ENCODE data around the gene FNDC10. TPM values are rescaled to one million over a fixed set of nuclear protein-coding genes. Genes with fewer than 3 reads are reported as not detected.

FNDC10 gene
- total RNA-seq, 1 experiment from 2014 or later = 15.2 TPM

GRCh38 chr1:1583347-1584010 lies 16.5 kb downstream of the FNDC10 start:
- Mint-ChIP-seq H3K27ac (no peak overlapping the region), H3K27me3 (ENCODE audit: low read depth) (peaks cover 61% of the 10 kb centered on the region), H3K9me3 (no peaks in the 10 kb centered on the region), H3K36me3 (ENCODE audit: insufficient read depth in 1 of 3, low read depth in 3 of 3) (no peaks in the 10 kb centered on the region), H3K4me3 (no peak overlapping the region), H3K4me1 (peaks cover 7 to 10% of the 10 kb centered on the region in 2 experiments; a peak in 3 of 4 replicates)
- no peak overlapping the region for H3K27ac ChIP-seq (ENCODE audit: insufficient read length, low read depth, low read length)
- H4K91ac ChIP-seq (ENCODE audit: insufficient read length, low read depth, low read length) = no peak overlapping the region
- no peak for TF ChIP-seq CTCF (conservative IDR thresholded peaks at IDR 0.05)
- H2BK20ac ChIP-seq (ENCODE audit: low read depth, low read length, poor library complexity, severe bottlenecking) = no peak overlapping the region
- H2AK5ac ChIP-seq (ENCODE audit: insufficient read length, low read length) = no peak overlapping the region
- H3K79me2 ChIP-seq (ENCODE audit: insufficient read depth, low read length) = no peaks in the 10 kb centered on the region
- no CpG with 5 or more reads among the region's 23 CpGs for WGBS (ENCODE audit: extremely low coverage, insufficient read length, low lambda C conversion rate)
- H3K23ac ChIP-seq (ENCODE audit: insufficient read length, low read depth, low read length) = no peak overlapping the region
- H3K4ac ChIP-seq (ENCODE audit: low read depth, low read length) = no peak overlapping the region
- no peak overlapping the region for H3K4me2 ChIP-seq (ENCODE audit: insufficient read depth, insufficient read length, low read length)
- no peak overlapping the region for H3K18ac ChIP-seq (ENCODE audit: insufficient read length, low read depth, low read length)
- H4K5ac ChIP-seq (ENCODE audit: insufficient read length, low read depth, low read length) = no peak overlapping the region
- no peak overlapping the region for H4K8ac ChIP-seq (replicated peaks; ENCODE audit: insufficient read length, low read depth, low read length)
- H2AFZ ChIP-seq (ENCODE audit: low read length) = no peak overlapping the region
- no peak overlapping the region for H2BK120ac ChIP-seq (ENCODE audit: low read depth, low read length, poor library complexity, severe bottlenecking)
- H3T11ph ChIP-seq (ENCODE audit: low read length) = no peak overlapping the region
- no peak overlapping the region for H3K9ac ChIP-seq (ENCODE audit: extremely low read depth, insufficient read length, low read length)
- H2BK5ac ChIP-seq (ENCODE audit: insufficient read length, low read length) = no peak overlapping the region
- H3K9me3 ChIP-seq (ENCODE audit: control insufficient read depth, low read depth, low read length) = no peaks in the 10 kb centered on the region
- no peak overlapping the region for H2BK15ac ChIP-seq (ENCODE audit: low read depth, low read length)
- no peak for DNase-seq
- no peaks in the 10 kb centered on the region for H3K27me3 ChIP-seq (ENCODE audit: insufficient read depth, low read length)
- H2BK12ac ChIP-seq (ENCODE audit: insufficient read length, low read depth, low read length) = no peak overlapping the region
- no peaks in the 10 kb centered on the region for H3K79me1 ChIP-seq (ENCODE audit: insufficient read depth, low read depth, low read length, poor library complexity, severe bottlenecking)
- no peaks in the 10 kb centered on the region for H3K23me2 ChIP-seq (ENCODE audit: insufficient read length, low read depth, low read length, poor library complexity, severe bottlenecking)
- no peaks in the 10 kb centered on the region for H4K20me1 ChIP-seq (ENCODE audit: control insufficient read depth, insufficient read depth, insufficient read length)
- H3K56ac ChIP-seq (ENCODE audit: insufficient read length, low read depth, low read length) = no peak overlapping the region
- no peak overlapping the region for H3K14ac ChIP-seq (ENCODE audit: insufficient read depth, low read length)
- H3K4me1 ChIP-seq (ENCODE audit: insufficient read depth, low read length) = no peaks in the 10 kb centered on the region
